OCI-LY1 (cell line): Measurements from ENCODE around the gene SEC11A.
"Not testable (repeated sequence)": the region's sequence is repeated elsewhere in the genome, so short reads cannot be mapped to it uniquely, and the experiment has no call there.

Experiments used
- EZH2 ChIP-seq: fragments of 200-600 bp; sonication (generic), shearing (Covaris generic); IDR thresholded peaks from 2 replicates; pipeline ENCODE4 v1.8.0; 2017; ENCODE audit warnings: borderline replicate concordance, mixed run types, mild to moderate bottlenecking, antibody characterized with exemption, low read length, moderate library complexity, mixed read lengths
- TF ChIP-seq, protein P1 (sequence below): fragments of 200-600 bp; sonication (generic), shearing (Covaris generic); IDR thresholded peaks from 2 replicates; pipeline ENCODE4 v1.5.1; 2017; ENCODE audit warnings: mild to moderate bottlenecking, antibody characterized with exemption, low read length, moderate library complexity, mixed read lengths

DNA sequence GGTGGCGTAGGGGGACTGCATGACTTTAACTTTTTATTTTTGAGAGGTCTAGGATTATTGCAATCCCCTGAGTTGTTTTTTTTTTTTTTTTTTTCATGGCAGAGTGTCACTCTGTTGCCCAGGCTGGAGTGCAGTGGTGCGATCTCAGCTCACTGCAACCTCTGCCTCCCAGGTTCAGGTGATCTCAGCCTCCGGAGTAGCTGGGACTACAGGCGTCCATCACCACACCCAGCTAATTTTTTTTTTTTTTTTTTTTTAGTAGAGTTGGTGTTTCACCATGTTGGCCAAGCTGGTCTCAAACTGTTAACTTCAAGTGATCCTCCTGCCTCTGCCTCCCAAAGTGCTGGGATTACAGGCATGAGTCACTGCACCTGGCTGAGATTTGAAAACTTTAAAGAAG is 39.0 kb upstream of the SEC11A start:
- TF ChIP-seq, protein P1, sequence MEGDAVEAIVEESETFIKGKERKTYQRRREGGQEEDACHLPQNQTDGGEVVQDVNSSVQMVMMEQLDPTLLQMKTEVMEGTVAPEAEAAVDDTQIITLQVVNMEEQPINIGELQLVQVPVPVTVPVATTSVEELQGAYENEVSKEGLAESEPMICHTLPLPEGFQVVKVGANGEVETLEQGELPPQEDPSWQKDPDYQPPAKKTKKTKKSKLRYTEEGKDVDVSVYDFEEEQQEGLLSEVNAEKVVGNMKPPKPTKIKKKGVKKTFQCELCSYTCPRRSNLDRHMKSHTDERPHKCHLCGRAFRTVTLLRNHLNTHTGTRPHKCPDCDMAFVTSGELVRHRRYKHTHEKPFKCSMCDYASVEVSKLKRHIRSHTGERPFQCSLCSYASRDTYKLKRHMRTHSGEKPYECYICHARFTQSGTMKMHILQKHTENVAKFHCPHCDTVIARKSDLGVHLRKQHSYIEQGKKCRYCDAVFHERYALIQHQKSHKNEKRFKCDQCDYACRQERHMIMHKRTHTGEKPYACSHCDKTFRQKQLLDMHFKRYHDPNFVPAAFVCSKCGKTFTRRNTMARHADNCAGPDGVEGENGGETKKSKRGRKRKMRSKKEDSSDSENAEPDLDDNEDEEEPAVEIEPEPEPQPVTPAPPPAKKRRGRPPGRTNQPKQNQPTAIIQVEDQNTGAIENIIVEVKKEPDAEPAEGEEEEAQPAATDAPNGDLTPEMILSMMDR, result not testable (repeated sequence)
- not testable (repeated sequence) for TF ChIP-seq EZH2
